ENCODE data around the gene TRIM58.

TRIM58 gene, protein sequence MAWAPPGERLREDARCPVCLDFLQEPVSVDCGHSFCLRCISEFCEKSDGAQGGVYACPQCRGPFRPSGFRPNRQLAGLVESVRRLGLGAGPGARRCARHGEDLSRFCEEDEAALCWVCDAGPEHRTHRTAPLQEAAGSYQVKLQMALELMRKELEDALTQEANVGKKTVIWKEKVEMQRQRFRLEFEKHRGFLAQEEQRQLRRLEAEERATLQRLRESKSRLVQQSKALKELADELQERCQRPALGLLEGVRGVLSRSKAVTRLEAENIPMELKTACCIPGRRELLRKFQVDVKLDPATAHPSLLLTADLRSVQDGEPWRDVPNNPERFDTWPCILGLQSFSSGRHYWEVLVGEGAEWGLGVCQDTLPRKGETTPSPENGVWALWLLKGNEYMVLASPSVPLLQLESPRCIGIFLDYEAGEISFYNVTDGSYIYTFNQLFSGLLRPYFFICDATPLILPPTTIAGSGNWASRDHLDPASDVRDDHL

DNA sequence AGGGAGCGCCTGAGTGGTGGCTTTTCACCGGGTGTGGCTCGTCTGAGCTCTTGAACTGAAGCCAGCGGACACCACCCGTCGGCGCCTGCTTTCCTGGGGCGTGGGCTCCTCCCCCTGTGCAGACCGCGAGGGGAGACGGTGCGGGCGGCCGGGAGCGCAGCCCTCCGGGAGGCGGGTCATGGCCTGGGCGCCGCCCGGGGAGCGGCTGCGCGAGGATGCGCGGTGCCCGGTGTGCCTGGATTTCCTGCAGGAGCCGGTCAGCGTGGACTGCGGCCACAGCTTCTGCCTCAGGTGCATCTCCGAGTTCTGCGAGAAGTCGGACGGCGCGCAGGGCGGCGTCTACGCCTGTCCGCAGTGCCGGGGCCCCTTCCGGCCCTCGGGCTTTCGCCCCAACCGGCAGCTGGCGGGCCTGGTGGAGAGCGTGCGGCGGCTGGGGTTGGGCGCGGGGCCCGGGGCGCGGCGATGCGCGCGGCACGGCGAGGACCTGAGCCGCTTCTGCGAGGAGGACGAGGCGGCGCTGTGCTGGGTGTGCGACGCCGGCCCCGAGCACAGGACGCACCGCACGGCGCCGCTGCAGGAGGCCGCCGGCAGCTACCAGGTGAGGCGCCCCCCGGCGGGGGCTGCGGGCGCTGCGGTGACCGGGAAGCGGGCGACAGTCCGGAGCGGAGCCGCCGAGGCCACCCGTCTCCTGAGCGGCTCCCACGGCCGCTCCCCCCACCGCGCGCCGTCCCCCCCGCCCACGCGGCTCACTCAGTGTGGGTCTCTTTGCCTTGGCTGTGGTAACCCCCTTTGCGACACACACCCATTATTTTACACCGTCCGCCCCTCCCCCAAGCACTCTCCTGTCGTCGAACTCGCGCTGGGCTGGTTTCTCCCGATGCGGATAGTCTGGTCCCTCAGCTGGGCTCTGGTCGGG, at the start of gene TRIM58:
TRIM58 (plus strand) TSS at position 119 of the 916 bp plus-strand sequence; CDS start at position 179, 60 bp downstream.
- no peak for DNase-seq (ENCODE audit: low read depth)

DNA sequence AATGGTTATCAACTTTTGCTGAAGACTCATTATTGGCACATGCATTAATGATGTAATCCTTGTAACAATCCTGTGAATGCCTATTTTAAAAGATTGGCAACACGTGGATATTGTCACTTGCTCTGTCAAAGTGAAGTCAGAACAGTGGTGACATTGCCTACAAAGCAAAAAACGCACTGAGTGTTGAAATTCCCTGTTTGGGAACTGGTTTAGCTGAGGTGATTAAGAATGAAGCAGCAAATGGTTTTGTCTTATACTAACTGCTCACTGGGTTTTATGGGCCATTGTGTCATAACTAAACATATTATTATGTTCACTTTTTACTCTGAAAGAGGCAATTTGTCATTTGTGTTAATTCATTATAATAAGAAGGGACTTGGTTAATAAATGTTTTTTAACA, 44.4 kb upstream of the TRIM58 start:
- no peak for DNase-seq (ENCODE audit: low read depth)

DNA sequence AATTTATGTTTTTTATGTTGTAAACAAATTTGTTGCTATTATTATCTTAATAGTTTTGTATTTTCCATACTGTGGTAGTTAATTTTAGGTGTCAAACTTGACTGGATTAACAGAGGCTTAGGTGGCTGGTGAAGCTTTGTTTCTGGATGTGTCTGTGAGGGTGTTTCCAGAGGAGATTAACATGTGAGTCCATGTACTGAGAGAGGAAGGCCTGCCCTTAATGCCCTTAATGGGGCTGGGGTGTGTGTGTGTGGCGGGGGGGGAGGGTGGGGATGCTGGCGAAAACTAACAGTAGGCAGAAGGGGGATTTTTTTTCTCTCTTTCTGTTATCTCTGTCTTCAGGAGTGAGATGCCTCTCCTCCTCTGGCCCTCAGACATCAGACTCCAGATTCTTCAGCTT, 34.9 kb upstream of the TRIM58 start:
- no peak for DNase-seq (ENCODE audit: low read depth)

DNA sequence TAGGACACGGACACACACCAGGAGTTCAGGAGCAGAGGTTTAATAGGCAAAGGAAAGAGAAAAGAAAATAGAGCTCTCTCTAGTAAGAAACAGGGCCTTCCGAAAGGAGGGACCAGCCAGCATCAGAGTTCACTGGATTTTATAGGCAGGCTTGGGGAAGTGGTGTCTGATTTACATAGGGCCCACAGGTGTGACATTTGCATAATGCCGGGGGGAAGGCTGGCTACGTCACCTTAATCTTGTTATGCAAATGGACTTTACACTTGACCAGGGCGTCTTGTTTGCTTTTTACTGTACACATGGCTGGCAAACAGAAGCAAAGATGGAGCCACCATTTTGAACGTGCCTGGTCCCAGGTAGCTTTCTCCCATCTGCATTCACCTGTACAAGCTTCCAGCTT, 33.0 kb upstream of the TRIM58 start, which contains the start of gene OR14A16:
OR14A16 (minus strand) TSS at position 97 of the 400 bp plus-strand sequence. CDS start 8,390 bp downstream, outside the sequence.
- DNase-seq (ENCODE audit: low read depth): no peak

DNA sequence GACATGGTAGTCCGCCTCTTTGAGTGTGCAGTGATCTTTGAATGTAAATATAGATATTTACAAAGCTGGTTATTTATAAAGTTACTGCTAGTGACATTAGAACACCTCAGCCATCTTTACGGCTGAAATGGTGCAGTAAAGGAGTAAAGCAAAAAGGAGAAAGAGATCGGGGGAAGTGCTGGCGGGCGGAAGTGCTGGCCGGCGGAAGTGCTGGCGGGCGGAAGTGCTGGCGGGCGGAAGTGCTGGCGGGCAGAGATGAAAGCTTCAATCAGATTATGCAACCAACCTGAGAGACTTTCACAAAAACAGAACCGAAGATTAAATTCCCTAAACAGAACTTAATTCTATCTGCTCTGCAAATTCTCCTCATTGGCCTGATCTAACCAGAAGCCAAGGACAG, 31.6 kb upstream of the TRIM58 start:
- no peak for DNase-seq (ENCODE audit: low read depth)

DNA sequence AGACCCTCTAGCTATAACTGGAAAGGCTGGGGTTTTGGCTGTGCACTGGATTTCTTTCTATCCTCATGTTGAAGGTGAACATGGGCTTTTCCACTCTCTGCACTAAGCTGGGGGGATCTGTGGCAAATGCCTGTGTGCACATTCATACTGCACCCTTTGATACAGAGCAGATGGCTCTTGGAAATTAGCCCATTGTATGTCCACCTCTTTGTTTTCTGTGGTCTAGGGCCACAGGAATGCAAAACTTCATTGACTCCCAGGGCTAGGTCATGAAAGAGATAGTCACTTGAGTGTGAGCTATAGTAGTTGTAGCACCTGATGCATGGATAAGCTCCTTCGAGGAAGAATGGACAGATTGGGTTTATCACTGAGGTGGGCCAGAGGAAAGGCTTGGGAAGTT, 27.3 kb upstream of the TRIM58 start:
- DNase-seq (ENCODE audit: low read depth): no peak

DNA sequence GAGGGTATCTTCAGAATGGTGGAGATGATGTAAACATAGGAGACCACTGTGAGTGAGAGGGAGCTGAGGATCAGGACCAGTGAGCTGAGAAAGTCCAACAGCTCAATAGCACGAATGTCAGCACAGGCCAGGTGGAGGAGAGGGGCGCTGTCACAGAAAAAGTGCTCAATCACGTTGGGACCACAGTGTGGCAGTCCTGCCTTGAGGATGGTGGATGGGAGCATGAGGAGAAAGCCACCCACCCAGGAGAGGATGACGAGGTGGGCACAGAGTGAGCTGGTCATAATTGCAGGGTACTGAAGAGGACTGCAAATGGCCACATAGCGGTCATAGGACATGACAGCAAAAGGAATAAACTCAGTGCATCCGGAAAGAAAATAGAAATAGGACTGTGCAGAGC, 23.4 kb upstream of the TRIM58 start:
- DNase-seq (ENCODE audit: low read depth): no peak

DNA sequence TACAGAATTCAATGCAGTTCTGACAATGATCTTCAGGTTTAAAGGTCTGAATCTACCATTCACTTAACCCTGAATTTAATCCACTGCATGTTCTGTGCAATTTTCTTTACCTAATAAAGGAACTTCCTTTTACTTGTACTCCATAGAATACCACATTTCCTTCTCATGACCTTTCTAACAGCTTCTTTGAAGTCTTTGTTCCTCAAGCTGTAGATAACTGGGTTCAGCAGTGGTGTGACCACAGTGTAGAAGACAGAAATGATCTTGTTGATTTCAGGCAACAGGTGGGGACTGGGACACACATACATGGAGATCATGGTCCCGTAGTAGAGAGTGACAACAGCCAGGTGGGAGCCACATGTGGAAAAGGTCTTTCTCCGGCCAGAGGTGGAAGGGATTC, 16.2 kb upstream of the TRIM58 start:
- DNase-seq (ENCODE audit: low read depth): no peak

DNA sequence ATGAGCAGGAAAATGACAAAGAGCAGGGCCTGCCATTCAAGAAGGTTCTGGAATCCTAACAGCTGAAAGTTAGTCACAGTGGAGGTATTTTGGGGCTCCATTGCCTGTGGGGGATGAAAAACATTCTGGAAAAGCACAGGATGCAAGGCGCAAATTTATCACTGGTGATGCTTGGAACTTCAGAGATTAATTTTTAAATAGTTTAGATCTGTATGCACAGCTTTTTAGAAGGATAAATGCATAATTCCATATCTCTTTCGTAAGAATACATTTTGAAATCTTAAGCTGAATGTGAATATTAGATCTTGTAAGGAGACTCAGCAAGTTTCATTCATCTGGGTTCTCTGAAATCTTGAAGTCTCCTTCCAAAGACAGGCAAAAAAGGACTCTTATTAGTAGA, 15.2 kb upstream of the TRIM58 start, which contains the start of gene OR11L1:
OR11L1 (minus strand) TSS at position 101 of the 400 bp plus-strand sequence; CDS start at position 101, 0 bp downstream.
- DNase-seq (ENCODE audit: low read depth): no peak

DNA sequence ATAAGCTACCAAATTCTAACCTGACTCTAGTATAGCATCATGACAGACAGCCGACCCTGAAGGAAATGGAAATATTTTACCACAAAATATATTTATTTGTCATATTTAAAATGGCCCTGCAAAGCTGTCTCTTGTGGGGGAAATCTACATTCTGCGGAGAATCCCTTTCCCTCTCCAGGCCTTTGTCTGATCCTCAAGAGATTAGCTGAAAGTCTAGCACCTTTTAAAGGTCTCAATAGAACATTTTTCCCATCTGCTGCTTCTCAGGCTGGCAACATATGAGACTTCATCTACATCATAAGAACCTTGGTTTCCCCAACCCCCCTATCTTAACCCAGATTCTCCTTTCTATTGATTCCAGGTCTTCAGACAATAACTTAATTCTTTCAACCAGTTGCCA, 13.6 kb upstream of the TRIM58 start:
- no peak for DNase-seq (ENCODE audit: low read depth)

DNA sequence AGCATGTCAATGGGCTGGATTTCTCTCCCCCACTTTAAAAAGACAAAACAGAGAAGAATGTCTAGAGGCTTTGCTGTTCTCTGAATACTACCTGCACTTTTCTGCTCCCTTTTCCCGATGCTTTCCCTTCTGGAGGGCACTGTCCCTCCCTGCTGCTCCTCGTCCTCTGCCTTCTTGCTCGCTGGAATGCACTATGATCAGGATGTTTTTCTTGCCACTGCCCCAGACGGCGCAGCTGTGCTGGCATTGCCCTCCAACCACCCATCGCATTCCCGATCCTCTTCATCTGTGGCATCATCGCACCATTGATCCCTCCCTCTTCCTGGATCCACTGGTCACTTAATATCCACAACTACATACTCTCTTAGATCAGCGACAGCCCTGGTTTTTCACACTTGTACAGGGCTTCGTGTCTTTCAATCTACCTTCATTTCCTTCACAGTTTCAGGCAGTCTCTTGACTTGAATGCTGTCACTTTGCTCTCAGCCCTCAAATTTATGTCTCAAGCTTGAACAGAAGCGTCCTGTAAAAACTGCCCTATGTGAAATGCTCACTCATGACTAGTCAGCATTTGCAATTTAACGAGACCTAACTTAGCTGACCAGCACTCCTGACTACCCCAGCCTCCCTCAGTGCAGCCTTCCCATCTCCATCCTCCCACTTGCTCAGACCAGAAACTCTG, 11.8 kb upstream of the TRIM58 start:
- no peak for DNase-seq (ENCODE audit: low read depth)

DNA sequence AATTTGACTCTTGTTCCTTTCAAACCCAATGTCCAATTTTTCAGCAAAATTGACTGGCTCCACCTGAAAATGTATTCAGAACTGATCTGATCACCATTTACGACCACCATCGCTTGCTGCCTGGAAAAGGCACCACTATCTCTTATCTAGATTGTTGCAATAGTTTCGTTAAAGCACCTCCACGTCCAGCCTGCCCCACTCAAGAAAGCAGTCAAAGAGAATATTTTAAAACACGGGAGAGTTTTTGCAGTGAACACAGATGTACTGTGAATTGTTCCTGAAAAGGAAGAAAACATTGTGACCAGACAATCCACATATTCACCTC, 11.3 kb upstream of the TRIM58 start:
- no peak for DNase-seq (ENCODE audit: low read depth)

DNA sequence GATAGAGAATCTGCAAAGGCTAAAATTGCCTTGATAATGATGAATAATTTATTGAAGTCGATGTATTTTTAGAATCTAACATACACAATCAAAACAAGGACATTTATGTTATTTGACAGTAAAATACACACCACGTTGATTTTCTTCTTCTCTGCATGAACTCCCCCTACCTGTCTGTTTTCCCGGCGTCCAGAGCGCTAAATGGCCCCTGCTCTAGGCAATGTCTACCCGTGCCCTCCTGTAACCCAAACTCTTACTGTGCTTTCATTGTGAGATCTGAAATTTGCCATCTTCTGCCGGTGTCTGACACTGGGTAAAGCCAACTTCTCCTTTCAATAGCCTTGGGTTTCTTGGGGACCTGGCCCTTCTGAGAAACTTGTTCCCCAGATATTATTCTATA, 8.6 kb upstream of the TRIM58 start:
- no peak for DNase-seq (ENCODE audit: low read depth)

DNA sequence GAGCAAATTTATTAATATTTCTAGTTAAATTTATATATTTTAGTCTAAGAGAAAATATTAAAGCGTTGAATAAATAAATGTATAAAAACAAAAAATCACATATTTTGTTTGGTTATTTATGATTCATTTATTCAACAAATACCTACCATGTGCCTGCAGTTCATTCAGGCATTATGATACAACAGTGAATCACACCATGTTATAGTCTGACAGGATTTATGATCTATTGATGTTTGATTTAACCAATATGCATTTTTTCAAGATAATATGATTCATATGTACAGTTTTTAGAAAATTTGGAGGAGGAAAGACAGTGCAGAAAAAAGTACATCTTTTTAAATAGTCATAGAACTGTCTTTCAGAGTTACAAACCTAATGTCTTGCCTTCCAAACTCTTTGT, 7.4 kb upstream of the TRIM58 start:
- no peak for DNase-seq (ENCODE audit: low read depth)

DNA sequence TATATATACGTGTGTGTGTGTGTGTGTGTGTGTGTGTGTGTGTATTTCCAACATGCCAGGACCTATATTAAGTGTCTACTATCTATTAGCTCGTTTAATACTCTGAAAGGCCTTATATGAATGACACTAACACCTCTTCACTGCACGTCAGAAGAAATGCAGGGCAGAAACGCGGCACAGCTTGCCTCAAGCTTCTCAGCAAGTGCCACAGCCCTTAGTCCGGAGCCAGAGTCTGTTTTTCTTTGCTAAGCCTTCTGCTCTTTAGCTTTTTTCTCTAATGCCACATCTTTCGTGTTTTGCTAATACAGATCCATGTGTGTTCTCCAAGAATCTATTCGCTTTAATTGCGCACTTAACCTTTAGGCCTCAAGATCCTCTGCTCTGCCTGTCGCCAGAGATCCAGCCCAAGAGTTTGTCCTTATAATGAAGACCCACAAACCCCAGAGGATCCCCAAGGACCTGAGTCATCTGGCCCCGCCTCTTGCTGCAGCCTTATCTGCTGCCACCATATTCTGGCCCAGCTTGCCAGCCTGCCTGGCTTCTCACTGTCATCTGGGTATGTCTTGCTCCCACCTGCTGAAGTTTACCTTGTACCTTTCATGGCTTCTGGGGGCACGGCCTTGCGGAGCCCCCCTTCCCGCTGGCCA, 2.0 kb upstream of the TRIM58 start:
- no peak for DNase-seq (ENCODE audit: low read depth)

DNA sequence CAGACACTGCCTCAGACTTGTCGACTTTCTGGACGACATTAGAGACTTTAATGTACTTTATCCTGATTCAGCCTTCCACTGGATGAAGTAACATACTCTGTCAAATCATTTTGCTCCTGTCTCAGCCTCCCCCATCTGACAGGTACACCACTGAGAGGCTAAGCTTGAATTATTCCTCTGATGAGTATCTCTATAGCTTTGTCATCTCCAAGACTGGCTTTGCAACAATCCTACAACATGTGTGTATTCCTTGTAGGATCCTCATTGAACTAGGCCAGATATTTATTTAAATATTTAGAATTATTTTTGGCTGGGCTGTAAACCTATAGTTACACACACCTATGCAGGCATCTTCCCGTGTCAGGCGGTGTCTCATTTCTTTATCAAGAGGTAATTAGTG, 1.1 kb upstream of the TRIM58 start:
- no peak for DNase-seq (ENCODE audit: low read depth)

DNA sequence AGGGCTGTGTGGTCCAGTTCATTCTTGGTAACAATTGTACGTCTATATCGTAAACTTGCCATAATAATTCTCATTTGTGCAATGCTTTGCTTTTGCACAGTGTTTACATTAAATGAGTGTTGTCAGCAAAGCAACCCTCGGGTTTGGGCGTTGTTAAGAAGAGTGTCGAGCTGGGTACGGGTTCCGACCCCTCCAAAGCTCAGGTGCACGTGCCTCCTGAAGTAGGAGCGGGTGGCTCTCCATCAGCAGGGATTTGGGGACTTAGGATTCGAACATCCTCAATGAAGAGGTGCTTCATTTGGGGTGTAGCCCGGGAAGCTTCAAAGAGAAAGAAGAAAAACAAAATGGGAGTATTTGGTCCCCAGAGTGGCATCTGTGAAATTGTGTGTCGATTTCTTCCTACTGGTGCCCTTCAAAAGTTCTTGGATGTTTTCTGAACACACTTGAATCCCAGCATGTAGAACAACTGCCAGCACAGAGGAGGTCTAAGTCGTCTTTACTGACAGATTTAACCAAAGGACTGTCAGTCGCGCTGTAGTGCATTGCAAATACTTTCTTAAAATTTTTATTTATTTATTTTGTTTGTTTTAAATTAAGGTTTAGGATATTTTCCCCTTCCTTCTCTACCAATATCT, 1.1 kb downstream of the TRIM58 start:
- DNase-seq (ENCODE audit: low read depth): no peak

DNA sequence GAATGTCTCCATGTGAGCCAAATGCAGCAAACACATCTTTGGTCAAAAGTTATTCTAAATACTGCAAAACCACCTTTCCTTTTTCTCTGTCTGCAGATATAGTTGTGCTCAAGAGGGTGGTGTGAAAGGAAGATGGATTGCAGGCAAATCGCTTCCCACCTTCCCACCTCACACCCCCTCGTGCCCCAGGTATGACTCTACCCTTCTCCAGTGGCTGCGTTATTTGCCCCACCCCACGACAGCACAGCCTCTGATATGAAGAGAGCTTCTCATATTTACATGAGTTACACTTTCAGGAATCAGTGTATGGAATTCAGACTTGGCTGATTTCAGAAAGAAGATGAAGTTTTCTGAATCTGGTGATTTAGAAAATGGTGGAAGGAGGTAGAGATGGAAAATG, 5.8 kb downstream of the TRIM58 start:
- no peak for DNase-seq (ENCODE audit: low read depth)

DNA sequence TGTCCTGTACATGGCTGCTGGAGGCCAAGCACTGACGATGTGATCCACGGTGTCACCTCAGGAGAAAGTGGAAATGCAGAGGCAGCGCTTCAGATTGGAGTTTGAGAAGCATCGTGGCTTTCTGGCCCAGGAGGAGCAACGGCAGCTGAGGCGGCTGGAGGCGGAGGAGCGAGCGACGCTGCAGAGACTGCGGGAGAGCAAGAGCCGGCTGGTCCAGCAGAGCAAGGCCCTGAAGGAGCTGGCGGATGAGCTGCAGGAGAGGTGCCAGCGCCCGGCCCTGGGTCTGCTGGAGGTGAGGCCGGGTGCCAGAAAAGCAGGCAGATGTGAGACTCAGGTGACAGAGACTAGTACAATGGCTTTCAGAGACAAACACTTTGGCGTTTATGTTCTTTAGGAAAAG, 7.7 kb downstream of the TRIM58 start:
- no peak for DNase-seq (ENCODE audit: low read depth)

DNA sequence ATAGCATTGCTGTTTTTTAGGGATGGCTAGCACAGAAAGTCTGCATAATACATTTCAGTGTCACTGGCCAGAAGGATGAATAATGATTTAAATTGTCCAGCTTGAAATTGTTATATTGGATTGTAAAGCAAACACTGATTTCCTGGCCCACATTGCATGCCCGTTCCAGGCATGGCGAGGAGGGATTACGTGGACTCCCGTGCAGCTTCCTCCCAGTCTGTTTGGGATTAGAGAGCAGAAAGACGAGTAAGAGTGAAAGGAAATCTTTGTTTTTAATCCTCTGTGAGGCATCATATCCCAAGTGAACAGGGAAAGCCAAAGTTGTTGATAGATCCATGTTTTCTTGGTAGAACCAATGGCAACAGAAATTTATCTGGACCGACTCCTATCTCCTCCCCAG, 8.4 kb downstream of the TRIM58 start:
- no peak for DNase-seq (ENCODE audit: low read depth)

DNA sequence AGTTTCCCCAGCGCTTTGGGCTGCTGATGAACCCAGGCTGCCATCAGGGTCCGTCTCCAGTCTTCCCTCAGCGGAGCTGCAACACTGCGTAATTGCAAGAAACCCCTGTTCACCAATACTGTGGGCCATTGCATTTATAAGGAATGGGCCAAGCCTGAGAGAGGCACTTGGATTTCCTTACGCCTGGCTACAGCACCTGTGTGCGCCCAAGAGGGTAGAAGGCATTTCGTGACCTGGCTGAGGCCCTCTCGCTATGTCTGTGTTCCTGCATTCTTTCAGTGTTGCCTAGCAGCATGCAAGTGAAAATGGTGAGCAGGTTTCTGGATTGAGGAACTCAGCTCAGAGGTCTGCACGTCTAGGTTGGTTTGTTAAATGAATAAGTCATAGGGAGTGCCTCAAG, 26.4 kb downstream of the TRIM58 start:
- DNase-seq (ENCODE audit: low read depth): no peak
